ENCODE results near the gene POLR1G.

DNA sequence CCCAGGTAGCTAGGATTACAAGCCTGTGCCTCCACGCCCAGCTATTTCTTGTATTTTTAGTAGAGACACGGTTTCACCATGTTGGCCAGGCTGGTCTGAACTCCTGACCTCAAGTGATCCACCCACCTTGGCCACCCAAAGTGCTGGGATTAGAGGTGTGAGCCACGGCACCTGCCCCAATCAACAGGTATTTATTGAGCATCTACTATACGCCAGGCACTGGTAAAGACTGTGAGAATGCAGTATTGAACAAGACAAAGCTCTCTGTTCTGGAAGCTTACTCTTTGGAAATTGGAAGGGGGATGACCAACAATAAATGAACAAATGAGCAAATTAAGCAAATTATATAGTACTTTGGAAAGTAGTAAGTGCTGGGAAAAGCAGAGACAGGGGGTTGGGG is 38.7 kb downstream of the POLR1G start:
- TF ChIP-seq, protein P1, sequence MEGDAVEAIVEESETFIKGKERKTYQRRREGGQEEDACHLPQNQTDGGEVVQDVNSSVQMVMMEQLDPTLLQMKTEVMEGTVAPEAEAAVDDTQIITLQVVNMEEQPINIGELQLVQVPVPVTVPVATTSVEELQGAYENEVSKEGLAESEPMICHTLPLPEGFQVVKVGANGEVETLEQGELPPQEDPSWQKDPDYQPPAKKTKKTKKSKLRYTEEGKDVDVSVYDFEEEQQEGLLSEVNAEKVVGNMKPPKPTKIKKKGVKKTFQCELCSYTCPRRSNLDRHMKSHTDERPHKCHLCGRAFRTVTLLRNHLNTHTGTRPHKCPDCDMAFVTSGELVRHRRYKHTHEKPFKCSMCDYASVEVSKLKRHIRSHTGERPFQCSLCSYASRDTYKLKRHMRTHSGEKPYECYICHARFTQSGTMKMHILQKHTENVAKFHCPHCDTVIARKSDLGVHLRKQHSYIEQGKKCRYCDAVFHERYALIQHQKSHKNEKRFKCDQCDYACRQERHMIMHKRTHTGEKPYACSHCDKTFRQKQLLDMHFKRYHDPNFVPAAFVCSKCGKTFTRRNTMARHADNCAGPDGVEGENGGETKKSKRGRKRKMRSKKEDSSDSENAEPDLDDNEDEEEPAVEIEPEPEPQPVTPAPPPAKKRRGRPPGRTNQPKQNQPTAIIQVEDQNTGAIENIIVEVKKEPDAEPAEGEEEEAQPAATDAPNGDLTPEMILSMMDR (IDR thresholded peaks at IDR 0.05; ENCODE audit: poor library complexity) = no peak
- TF ChIP-seq EZH2 (IDR thresholded peaks at IDR 0.05; ENCODE audit: borderline replicate concordance) (no peak), EZH2phosphoT487 (IDR thresholded peaks at IDR 0.05; ENCODE audit: low read depth, severe bottlenecking, unreplicated experiment) (no peak)
